ENCODE measurements around the gene GRIP1.

DNA sequence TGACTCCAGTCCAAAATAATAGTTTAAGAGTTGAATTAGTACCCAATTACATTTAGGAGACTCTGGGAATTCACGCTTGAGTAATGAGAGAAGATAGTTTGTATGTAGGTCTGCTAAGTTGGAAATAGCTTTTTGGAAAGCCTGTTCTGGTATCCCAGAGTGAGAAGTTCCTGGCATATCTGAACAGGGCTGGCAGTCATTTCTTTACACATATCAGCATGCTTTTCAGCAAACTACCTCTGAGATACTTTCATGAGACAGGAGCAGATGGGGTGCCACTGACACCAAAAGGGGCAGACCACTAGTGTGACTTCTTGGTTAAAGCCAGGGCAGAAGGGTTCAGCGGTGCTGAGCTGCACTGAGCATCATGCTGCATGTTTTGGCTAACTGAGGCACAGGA lies 45.1 kb upstream of the GRIP1 start:
- TF ChIP-seq POLR2AphosphoS5 (IDR thresholded peaks at IDR 0.05; ENCODE audit: low read depth) (no peak), CREB1 (CRISPR knock-in tag; IDR thresholded peaks at IDR 0.05; ENCODE audit: low read depth) (no peak), CTCF (conservative IDR thresholded peaks at IDR 0.05; ENCODE audit: low read depth in 2 of 2) (no peak), EZH2 (IDR thresholded peaks at IDR 0.05; ENCODE audit: low read depth, unreplicated experiment) (no peak), ZNF331 (CRISPR knock-in tag; IDR thresholded peaks at IDR 0.05; ENCODE audit: low read depth) (no peak), EZH2phosphoT487 (IDR thresholded peaks at IDR 0.05; ENCODE audit: unreplicated experiment) (no peak), NANOG (IDR thresholded peaks at IDR 0.05; ENCODE audit: borderline replicate concordance) (no peak), REST (IDR thresholded peaks at IDR 0.05; ENCODE audit: unreplicated experiment) (no peak), JUNB (IDR thresholded peaks at IDR 0.05; ENCODE audit: unreplicated experiment) (no peak)
- TF ChIP-seq, protein P1, sequence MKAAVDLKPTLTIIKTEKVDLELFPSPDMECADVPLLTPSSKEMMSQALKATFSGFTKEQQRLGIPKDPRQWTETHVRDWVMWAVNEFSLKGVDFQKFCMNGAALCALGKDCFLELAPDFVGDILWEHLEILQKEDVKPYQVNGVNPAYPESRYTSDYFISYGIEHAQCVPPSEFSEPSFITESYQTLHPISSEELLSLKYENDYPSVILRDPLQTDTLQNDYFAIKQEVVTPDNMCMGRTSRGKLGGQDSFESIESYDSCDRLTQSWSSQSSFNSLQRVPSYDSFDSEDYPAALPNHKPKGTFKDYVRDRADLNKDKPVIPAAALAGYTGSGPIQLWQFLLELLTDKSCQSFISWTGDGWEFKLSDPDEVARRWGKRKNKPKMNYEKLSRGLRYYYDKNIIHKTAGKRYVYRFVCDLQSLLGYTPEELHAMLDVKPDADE (IDR thresholded peaks at IDR 0.05): no peak
